ENCODE measurements around the gene DLGAP4. TPM values are rescaled to one million over a fixed set of nuclear protein-coding genes. Genes with fewer than 3 reads are reported as not detected.

Gene DLGAP4
- total RNA-seq, 1 donor from 2014 or later: 77.3 TPM

DNA sequence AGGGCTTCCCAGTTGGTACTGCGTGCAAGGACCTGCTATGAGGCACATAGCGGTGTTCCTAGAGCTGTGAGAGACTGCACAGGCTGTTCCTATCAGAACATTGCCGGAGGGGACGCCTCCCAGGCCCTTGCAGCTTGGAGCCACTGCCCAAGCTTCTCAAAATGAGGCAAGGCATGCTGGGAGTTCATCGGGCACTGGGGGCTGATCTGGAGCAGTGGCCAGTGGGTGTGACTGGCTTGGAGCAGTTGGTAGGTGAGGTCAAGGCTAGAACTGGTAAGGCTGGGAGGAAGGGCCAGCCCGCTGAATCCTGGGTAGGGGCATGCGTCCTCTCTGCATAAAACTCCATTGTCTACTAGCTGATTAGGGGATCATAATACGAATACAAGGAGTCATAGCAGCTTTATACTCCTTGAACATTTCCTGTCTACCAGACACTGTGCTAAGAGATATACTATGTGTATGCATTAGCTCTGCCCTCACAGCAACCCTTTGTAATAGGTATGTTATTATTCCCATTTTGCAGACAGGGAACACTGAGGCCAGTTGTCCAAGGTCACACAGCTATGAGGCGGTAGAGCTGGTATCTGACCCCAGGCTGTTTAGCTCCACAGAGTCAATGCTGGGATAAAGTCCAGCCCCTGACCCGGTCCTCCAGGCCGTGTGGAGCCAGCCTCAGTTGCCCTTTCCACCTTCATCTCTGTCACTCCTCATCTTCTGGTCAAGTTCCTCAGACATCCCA, 53.7 kb downstream of the DLGAP4 start:
- Histone ChIP-seq H3K27ac (no peak overlapping the region), H3K4me3 (no peak overlapping the region), H3K36me3 (no peaks in the 10 kb centered on the region), H3K27me3 (no peaks in the 10 kb centered on the region), H3K4me1 (no peaks in the 10 kb centered on the region), H3K9me3 (no peaks in the 10 kb centered on the region)
- DNase-seq (ENCODE audit: extremely low spot score in 2 of 2): no peak
- TF ChIP-seq POLR2A (IDR thresholded peaks at IDR 0.05) (no peak), POLR2AphosphoS5 (IDR thresholded peaks at IDR 0.05; ENCODE audit: insufficient read depth in 1 of 2, low read depth in 1 of 2) (no peak)
- TF ChIP-seq, protein P1, sequence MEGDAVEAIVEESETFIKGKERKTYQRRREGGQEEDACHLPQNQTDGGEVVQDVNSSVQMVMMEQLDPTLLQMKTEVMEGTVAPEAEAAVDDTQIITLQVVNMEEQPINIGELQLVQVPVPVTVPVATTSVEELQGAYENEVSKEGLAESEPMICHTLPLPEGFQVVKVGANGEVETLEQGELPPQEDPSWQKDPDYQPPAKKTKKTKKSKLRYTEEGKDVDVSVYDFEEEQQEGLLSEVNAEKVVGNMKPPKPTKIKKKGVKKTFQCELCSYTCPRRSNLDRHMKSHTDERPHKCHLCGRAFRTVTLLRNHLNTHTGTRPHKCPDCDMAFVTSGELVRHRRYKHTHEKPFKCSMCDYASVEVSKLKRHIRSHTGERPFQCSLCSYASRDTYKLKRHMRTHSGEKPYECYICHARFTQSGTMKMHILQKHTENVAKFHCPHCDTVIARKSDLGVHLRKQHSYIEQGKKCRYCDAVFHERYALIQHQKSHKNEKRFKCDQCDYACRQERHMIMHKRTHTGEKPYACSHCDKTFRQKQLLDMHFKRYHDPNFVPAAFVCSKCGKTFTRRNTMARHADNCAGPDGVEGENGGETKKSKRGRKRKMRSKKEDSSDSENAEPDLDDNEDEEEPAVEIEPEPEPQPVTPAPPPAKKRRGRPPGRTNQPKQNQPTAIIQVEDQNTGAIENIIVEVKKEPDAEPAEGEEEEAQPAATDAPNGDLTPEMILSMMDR (IDR thresholded peaks at IDR 0.05): no peak
- intact Hi-C loops (cut with DNase I): no loop called here

GRCh38 chr20:36360429-36360828, 54.3 kb downstream of the DLGAP4 start:
- H3K4me3 ChIP-seq: no peak overlapping the region
- intact Hi-C loops (cut with DNase I): no loop called here
- DNase-seq (ENCODE audit: extremely low spot score in 2 of 2): no peak
- H3K36me3 ChIP-seq: no peaks in the 10 kb centered on the region
- no peaks in the 10 kb centered on the region for H3K27me3 ChIP-seq
- H3K9me3 ChIP-seq: no peaks in the 10 kb centered on the region
- no peaks in the 10 kb centered on the region for H3K4me1 ChIP-seq
- TF ChIP-seq, protein P1 (IDR thresholded peaks at IDR 0.05): no peak
- no peak for TF ChIP-seq POLR2A (IDR thresholded peaks at IDR 0.05)
- no peak for TF ChIP-seq POLR2AphosphoS5 (IDR thresholded peaks at IDR 0.05; ENCODE audit: insufficient read depth in 1 of 2, low read depth in 1 of 2)
- no peak overlapping the region for H3K27ac ChIP-seq

- Histone ChIP-seq H3K27me3 (no peaks in the 10 kb centered on the region), H3K4me3 (no peak overlapping the region), H3K36me3 (no peaks in the 10 kb centered on the region), H3K9me3 (no peaks in the 10 kb centered on the region), H3K4me1 (no peaks in the 10 kb centered on the region), H3K27ac (no peak overlapping the region)
- intact Hi-C loops (cut with DNase I): no loop called here
- no peak for TF ChIP-seq POLR2A (IDR thresholded peaks at IDR 0.05)
- TF ChIP-seq POLR2AphosphoS5 (IDR thresholded peaks at IDR 0.05; ENCODE audit: insufficient read depth in 1 of 2, low read depth in 1 of 2): no peak
- TF ChIP-seq, protein P1 (IDR thresholded peaks at IDR 0.05): no peak
- DNase-seq (ENCODE audit: extremely low spot score in 2 of 2): no peak
Measured at GRCh38 chr20:36361406-36361805, 55.3 kb downstream of the DLGAP4 start.

DNA sequence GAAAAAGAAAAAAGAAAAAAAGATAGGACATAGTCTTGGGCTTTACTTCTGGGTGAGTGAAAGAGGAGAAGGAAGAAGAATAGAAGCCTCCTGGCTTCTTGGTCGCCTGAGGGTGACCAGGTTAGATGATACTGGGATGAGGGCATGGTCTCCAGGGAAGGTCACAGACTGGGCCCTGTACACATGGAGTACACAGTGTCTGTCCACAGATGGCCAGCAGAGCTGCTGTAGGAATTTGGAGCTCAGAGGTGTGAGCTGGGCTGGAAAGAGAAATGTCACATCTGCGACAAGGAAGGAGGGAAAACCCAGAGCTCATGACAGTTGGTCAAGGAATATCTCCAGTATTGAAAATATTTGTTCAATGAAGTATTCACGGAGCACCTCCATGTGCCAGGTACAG, 56.1 kb downstream of the DLGAP4 start:
- Histone ChIP-seq H3K36me3 (no peaks in the 10 kb centered on the region), H3K9me3 (no peaks in the 10 kb centered on the region), H3K27ac (no peak overlapping the region), H3K4me1 (no peaks in the 10 kb centered on the region), H3K4me3 (no peak overlapping the region), H3K27me3 (no peaks in the 10 kb centered on the region)
- TF ChIP-seq POLR2A (IDR thresholded peaks at IDR 0.05): no peak
- no peak for TF ChIP-seq POLR2AphosphoS5 (IDR thresholded peaks at IDR 0.05; ENCODE audit: insufficient read depth in 1 of 2, low read depth in 1 of 2)
- TF ChIP-seq, protein P1 (IDR thresholded peaks at IDR 0.05): no peak
- intact Hi-C loops (cut with DNase I): no loop called here
- DNase-seq (ENCODE audit: extremely low spot score in 2 of 2): no peak

DNA sequence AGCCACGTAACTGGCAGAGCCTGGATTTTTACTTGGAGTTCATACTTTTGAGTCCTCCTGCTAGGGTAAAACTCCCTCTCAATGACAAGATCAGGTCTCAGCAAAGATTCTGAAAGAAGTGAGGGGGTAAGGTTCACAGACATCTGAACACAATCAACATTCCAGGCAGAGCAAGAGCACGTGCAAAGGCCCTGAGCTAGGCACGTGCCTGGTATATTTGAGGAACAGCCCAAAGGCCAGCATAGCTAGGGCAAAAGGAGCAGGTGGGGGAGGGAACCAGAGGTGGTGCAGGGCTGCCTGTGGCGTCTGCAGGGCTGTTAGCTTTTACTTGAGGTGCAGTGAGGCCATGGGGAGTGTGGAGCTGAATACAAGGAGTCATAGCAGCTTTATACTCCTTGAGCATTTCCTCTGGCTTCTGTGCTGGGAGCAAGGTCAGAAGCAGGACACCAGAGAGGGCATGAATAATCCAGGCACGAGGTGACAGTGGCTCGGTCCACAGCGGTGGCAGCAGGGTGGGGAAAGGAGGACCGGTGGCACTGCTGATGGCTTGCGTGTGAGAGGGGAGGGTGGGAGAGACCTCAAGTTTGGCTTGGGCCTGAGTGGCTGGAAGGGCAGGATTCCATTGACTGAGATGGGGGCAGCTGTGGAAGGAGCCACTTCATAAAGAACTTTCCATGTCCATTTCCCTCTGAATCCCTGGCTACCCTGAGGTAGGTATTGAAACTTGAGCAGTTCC, 57.0 kb downstream of the DLGAP4 start:
- Histone ChIP-seq H3K4me3 (no peak overlapping the region), H3K4me1 (no peaks in the 10 kb centered on the region), H3K27me3 (no peaks in the 10 kb centered on the region), H3K27ac (no peak overlapping the region), H3K36me3 (no peaks in the 10 kb centered on the region), H3K9me3 (no peaks in the 10 kb centered on the region)
- no peak for TF ChIP-seq POLR2AphosphoS5 (IDR thresholded peaks at IDR 0.05; ENCODE audit: insufficient read depth in 1 of 2, low read depth in 1 of 2)
- TF ChIP-seq, protein P1 (IDR thresholded peaks at IDR 0.05): no peak
- no peak for TF ChIP-seq POLR2A (IDR thresholded peaks at IDR 0.05)
- intact Hi-C loops (cut with DNase I): no loop called here
- no peak for DNase-seq (ENCODE audit: extremely low spot score in 2 of 2)
